ENCODE measurements around the gene TBC1D22A.

- TF ChIP-seq CTCF (IDR thresholded peaks at IDR 0.05) (no peak), POLR2A (IDR thresholded peaks at IDR 0.05) (no peak)
Observed at GRCh38 chr22:47157486-47158270, 395.2 kb downstream of the TBC1D22A start.
